Measurements from ENCODE around the gene MRPL32. TPM values are rescaled to one million over a fixed set of nuclear protein-coding genes. Genes with fewer than 3 reads are reported as not detected.

Gene MRPL32
- total RNA-seq, 1 experiment from 2014 or later: 102 TPM

- Histone ChIP-seq H3K36me3 (ENCODE audit: insufficient read depth, low read length, poor library complexity, severe bottlenecking) (peaks cover 35% of the 10 kb centered on the region), H3K9me3 (ENCODE audit: low read depth, low read length, poor library complexity, severe bottlenecking) (no peaks in the 10 kb centered on the region), H3K4me3 (ENCODE audit: low read depth, low read length, poor library complexity, severe bottlenecking) (no peak overlapping the region), H3K27ac (ENCODE audit: low read depth, low read length, poor library complexity, severe bottlenecking) (no peak overlapping the region), H3K4me1 (ENCODE audit: insufficient read depth, low read length, poor library complexity, severe bottlenecking) (peaks cover 11% of the 10 kb centered on the region), H3K27me3 (replicated peaks; ENCODE audit: insufficient read depth, low read depth, low read length, poor library complexity) (no peaks in the 10 kb centered on the region)
- intact Hi-C loops (cut with micrococcal nuclease; ENCODE audit: unreplicated experiment): no loop called here
- ChIA-PET POLR2A (ENCODE audit: low non-redundant PET) (no interaction called here), CTCF (interaction anchor here (1.5 kb wide), 1 partner anchor 975 kb away, joined by 3 read pairs; no protein-coding TSS in a partner anchor)
- DNase-seq (ENCODE audit: low spot score): no peak
- TF ChIP-seq, protein P1, sequence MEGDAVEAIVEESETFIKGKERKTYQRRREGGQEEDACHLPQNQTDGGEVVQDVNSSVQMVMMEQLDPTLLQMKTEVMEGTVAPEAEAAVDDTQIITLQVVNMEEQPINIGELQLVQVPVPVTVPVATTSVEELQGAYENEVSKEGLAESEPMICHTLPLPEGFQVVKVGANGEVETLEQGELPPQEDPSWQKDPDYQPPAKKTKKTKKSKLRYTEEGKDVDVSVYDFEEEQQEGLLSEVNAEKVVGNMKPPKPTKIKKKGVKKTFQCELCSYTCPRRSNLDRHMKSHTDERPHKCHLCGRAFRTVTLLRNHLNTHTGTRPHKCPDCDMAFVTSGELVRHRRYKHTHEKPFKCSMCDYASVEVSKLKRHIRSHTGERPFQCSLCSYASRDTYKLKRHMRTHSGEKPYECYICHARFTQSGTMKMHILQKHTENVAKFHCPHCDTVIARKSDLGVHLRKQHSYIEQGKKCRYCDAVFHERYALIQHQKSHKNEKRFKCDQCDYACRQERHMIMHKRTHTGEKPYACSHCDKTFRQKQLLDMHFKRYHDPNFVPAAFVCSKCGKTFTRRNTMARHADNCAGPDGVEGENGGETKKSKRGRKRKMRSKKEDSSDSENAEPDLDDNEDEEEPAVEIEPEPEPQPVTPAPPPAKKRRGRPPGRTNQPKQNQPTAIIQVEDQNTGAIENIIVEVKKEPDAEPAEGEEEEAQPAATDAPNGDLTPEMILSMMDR (conservative IDR thresholded peaks at IDR 0.05; ENCODE audit: low read depth, low read length): no peak
- TF ChIP-seq EZH2 (IDR thresholded peaks at IDR 0.05; ENCODE audit: borderline replicate concordance, low read depth, low read length, poor library complexity, severe bottlenecking): no peak
- no TSS peak for BruUV-seq (replicated peaks)
Measured at GRCh38 chr7:42915356-42915755, 16.8 kb upstream of the MRPL32 start.

DNA sequence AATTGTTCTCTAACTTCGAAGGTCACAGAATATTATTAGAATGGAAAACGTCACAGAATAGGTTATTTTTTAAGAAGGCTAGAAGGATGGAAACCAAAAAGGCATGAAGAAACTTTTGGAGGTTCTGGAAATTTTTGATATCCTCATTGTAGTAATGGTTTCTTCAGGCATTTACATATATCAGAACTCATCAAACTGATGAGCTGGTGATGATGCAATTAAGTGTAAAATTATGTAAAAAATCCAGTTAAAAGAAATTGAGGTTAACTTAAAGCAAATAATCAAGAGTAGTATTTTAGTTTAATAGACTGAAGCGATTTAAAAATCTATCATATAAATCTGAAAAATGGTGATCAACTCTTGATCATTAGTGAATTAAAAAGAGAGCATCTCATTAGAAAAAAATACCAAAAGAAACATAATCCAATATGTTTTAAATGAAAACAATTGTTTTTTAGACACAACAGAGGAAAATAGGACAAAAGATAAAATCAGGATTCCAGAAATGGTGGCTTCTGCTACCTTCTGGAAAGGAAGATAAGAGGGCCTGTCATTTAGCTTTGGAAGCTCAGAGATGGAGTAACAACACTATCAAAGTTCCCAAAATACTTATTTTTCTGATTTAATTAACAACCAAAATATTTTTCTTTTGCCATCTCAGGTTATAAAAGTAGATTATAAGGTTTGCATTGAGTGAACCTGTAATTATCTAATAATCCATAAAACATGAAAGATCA, 10.0 kb upstream of the MRPL32 start:
- ChIA-PET CTCF (no interaction called here), POLR2A (ENCODE audit: low non-redundant PET) (no interaction called here)
- Histone ChIP-seq H3K27me3 (replicated peaks; ENCODE audit: insufficient read depth, low read depth, low read length, poor library complexity) (no peaks in the 10 kb centered on the region), H3K27ac (ENCODE audit: low read depth, low read length, poor library complexity, severe bottlenecking) (no peak overlapping the region), H3K4me1 (ENCODE audit: insufficient read depth, low read length, poor library complexity, severe bottlenecking) (no peaks in the 10 kb centered on the region), H3K9me3 (ENCODE audit: low read depth, low read length, poor library complexity, severe bottlenecking) (no peaks in the 10 kb centered on the region), H3K4me3 (ENCODE audit: low read depth, low read length, poor library complexity, severe bottlenecking) (no peak overlapping the region), H3K36me3 (ENCODE audit: insufficient read depth, low read length, poor library complexity, severe bottlenecking) (peaks cover 86% of the 10 kb centered on the region)
- TF ChIP-seq EZH2 (IDR thresholded peaks at IDR 0.05; ENCODE audit: borderline replicate concordance, low read depth, low read length, poor library complexity, severe bottlenecking): no peak
- TF ChIP-seq, protein P1 (conservative IDR thresholded peaks at IDR 0.05; ENCODE audit: low read depth, low read length): no peak
- DNase-seq (ENCODE audit: low spot score): no peak
- intact Hi-C loops (cut with micrococcal nuclease; ENCODE audit: unreplicated experiment): no loop called here
- no TSS peak for BruUV-seq (replicated peaks)

DNA sequence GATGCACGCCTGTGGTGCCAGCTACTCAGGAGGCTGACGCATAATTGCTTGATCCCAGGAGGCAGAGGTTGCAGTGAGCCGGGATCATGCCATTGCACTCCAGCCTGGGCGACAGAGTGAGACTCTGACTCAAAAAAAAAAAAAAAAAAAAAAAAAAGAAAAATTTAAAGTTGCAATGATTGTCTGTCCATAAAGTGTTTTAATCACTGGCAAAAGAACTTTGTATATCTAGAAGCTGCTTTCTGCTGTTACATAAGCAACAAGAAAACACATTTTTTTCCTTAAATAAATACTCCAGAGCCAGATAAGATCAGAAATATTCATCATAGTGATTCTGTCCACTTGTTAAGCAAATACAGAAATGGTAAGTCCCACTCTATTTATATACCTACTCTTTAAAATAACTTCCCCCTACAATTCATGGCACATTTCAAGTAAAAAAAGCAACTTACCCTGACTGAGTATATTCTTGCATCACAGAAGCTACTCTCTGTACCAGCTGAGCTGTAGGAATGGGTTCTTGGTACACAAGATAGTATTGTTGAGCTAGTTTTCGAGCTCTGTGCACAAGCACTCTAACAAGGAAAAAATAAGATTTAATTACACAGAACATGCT, 7.8 kb upstream of the MRPL32 start:
- DNase-seq (ENCODE audit: low spot score): no peak
- Histone ChIP-seq H3K27me3 (replicated peaks; ENCODE audit: insufficient read depth, low read depth, low read length, poor library complexity) (no peaks in the 10 kb centered on the region), H3K4me3 (ENCODE audit: low read depth, low read length, poor library complexity, severe bottlenecking) (no peak overlapping the region), H3K27ac (ENCODE audit: low read depth, low read length, poor library complexity, severe bottlenecking) (no peak overlapping the region), H3K36me3 (ENCODE audit: insufficient read depth, low read length, poor library complexity, severe bottlenecking) (peaks cover 80% of the 10 kb centered on the region), H3K4me1 (ENCODE audit: insufficient read depth, low read length, poor library complexity, severe bottlenecking) (peaks cover 5% of the 10 kb centered on the region), H3K9me3 (ENCODE audit: low read depth, low read length, poor library complexity, severe bottlenecking) (no peaks in the 10 kb centered on the region)
- BruUV-seq (replicated peaks): no TSS peak
- CTCF ChIA-PET: interaction anchor here (0.6 kb wide), 1 partner anchor 985 kb away, joined by 3 read pairs; no protein-coding TSS in a partner anchor
- intact Hi-C loops (cut with micrococcal nuclease; ENCODE audit: unreplicated experiment): no loop called here
- TF ChIP-seq, protein P1 (conservative IDR thresholded peaks at IDR 0.05; ENCODE audit: low read depth, low read length): no peak
- no peak for TF ChIP-seq EZH2 (IDR thresholded peaks at IDR 0.05; ENCODE audit: borderline replicate concordance, low read depth, low read length, poor library complexity, severe bottlenecking)
- POLR2A ChIA-PET (ENCODE audit: low non-redundant PET): no interaction called here

Data from A673 (cell line).